GM19035 (cell line): ENCODE results near the gene MVD.
A peak's percentile ranks its signal among the peaks of the same experiment; 100 is the strongest.

Experiments used
- ATAC-seq: cut with Tn5 transposase; IDR thresholded peaks from one replicate; pipeline ENCODE4 v1.9.1; 2021; ENCODE audit not compliant: unreplicated experiment

The MVD gene

GRCh38 chr16:88697831-88698615 is 35.1 kb upstream of the MVD start:
- no peak for ATAC-seq

GRCh38 chr16:88697116-88697830 is 34.4 kb upstream of the MVD start:
- ATAC-seq: no peak

GRCh38 chr16:88696441-88696840 is 33.5 kb upstream of the MVD start:
- ATAC-seq: no peak

GRCh38 chr16:88695753-88696152 is 32.9 kb upstream of the MVD start:
- ATAC-seq: no peak

- ATAC-seq: no peak
Observed at GRCh38 chr16:88695218-88695617, 32.3 kb upstream of the MVD start.

GRCh38 chr16:88694221-88695087 is 31.6 kb upstream of the MVD start:
- ATAC-seq: no peak

GRCh38 chr16:88693420-88694177 is 30.7 kb upstream of the MVD start:
- ATAC-seq: no peak

GRCh38 chr16:88692861-88693260 is 30.0 kb upstream of the MVD start:
- ATAC-seq: no peak

- no peak for ATAC-seq
Observed at GRCh38 chr16:88691924-88692560, 29.2 kb upstream of the MVD start.

- ATAC-seq: no peak
Observed at GRCh38 chr16:88691129-88691813, 28.4 kb upstream of the MVD start.

- ATAC-seq: no peak
Observed at GRCh38 chr16:88690341-88691128, 27.6 kb upstream of the MVD start.

- ATAC-seq: no peak
Observed at GRCh38 chr16:88688013-88688778, 25.3 kb upstream of the MVD start.

- ATAC-seq: no peak
Observed at GRCh38 chr16:88687676-88688012, 24.8 kb upstream of the MVD start.

- ATAC-seq: no peak
Observed at GRCh38 chr16:88687254-88687576, 24.3 kb upstream of the MVD start.

GRCh38 chr16:88686439-88687253 is 23.8 kb upstream of the MVD start, which contains the start of gene SNAI3:
SNAI3 (minus strand) TSS chr16:88686507; CDS start chr16:88686406, 101 bp downstream.
- ATAC-seq: peak; percentile 57

- ATAC-seq: peak; percentile 6
Observed at GRCh38 chr16:88686062-88686438, 23.2 kb upstream of the MVD start.
